Measurements from ENCODE around the gene L1CAM.

The L1CAM gene

GRCh38 chrX:153869473-153870287, 16.3 kb downstream of the L1CAM start:
- no peak overlapping the region for H3K18ac ChIP-seq (ENCODE audit: low read depth in 1 of 2, low read length in 2 of 2)
- no peak overlapping the region for H2BK12ac ChIP-seq (ENCODE audit: low read length in 2 of 2)
- H3K36me3 ChIP-seq (ENCODE audit: control insufficient read depth in 1 of 2, insufficient read depth in 2 of 2, low read depth in 1 of 2, low read length in 2 of 2): peaks cover 0 to 84% of the 10 kb centered on the region in 2 experiments
- H3K4me2 ChIP-seq (ENCODE audit: low read length, poor library complexity, severe bottlenecking): no peak overlapping the region
- H3K23ac ChIP-seq (ENCODE audit: low read length in 2 of 2): no peak overlapping the region
- no peaks in the 10 kb centered on the region for H3K79me1 ChIP-seq (replicated peaks; ENCODE audit: low read length, poor library complexity, severe bottlenecking)
- H4K8ac ChIP-seq (ENCODE audit: low read length): no peak overlapping the region
- no peak overlapping the region for H2AFZ ChIP-seq (ENCODE audit: low read depth, low read length)
- H3K14ac ChIP-seq (ENCODE audit: low read length in 2 of 2): no peak overlapping the region
- peaks cover 0 to 82% of the 10 kb centered on the region in 2 experiments for H3K27me3 ChIP-seq (ENCODE audit: control insufficient read depth in 1 of 2, insufficient read depth in 1 of 2, low read length in 2 of 2)
- H3K4me3 ChIP-seq (ENCODE audit: insufficient read depth in 1 of 2, low read depth in 1 of 2, low read length in 2 of 2): no peak overlapping the region
- no peak overlapping the region for H2BK120ac ChIP-seq (ENCODE audit: low read depth, low read length)
- H2AK5ac ChIP-seq (ENCODE audit: low read length, severe bottlenecking): no peak overlapping the region
- peaks cover 2% of the 10 kb centered on the region for H3K4me1 ChIP-seq (ENCODE audit: control insufficient read depth, insufficient read depth, low read depth, low read length)
- no peak overlapping the region for H2BK5ac ChIP-seq (ENCODE audit: low read depth, low read length, poor library complexity, severe bottlenecking)
- H3K9me3 ChIP-seq (ENCODE audit: control insufficient read depth, low read length): no peaks in the 10 kb centered on the region
- no peak for DNase-seq
- no peak overlapping the region for H3K27ac ChIP-seq (ENCODE audit: low read length, poor library complexity, severe bottlenecking)
- H4K91ac ChIP-seq (ENCODE audit: low read length): no peak overlapping the region
- no peak overlapping the region for H2BK15ac ChIP-seq (ENCODE audit: low read depth, poor library complexity, severe bottlenecking)
- 92% methylated on average over 20 of the region's 31 CpGs for WGBS
- no peak overlapping the region for H3K9ac ChIP-seq (ENCODE audit: low read length)
- no peak overlapping the region for H3K4ac ChIP-seq (ENCODE audit: low read depth in 1 of 2, low read length in 2 of 2)

DNA sequence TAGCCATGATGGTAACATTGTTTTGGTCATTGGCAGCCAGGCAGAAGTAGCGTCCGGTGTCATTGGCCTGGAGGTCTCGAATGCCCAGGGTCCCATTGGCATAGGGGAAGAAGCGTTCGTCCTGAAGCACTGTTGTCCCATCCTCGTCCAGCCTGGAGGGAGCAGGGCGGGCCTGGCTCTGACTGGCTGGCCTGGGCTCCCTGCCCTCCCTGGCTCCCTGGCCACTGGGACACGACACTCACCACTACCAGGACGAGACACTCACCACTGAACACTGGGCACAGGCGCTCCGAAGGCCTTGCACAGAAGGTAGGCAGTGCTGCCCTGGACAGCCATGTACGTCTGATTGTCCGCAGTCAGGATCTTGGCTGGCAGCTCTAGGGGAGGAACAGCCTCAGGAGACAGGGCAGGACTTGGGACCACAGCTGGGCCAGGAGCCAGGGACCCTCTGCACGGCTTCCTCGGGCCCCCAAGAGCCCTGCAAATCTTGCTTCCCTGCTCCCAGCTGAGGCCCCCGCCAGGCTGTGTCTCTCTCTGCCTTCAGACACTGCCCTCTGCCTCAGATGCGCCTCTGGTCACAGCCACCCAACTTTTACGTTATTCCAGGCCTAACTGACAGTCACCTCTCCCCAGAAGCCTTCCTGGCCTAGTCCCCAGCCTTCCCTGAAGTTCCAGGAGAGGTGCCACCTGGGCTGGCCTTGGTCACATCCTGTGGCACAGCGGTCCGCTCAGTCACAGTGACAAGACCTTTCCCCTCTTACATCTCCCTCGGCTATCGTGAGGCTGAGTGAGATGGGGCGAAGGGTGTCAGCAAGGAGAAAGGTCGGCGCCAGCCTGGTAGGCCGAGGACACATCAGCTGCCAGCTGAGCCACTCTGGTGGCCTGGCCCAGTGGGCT, 17.1 kb downstream of the L1CAM start:
- Histone ChIP-seq H2BK120ac (ENCODE audit: low read depth, low read length) (no peak overlapping the region), H3K27ac (ENCODE audit: low read length, poor library complexity, severe bottlenecking) (no peak overlapping the region), H3K4me2 (ENCODE audit: low read length, poor library complexity, severe bottlenecking) (no peak overlapping the region), H3K27me3 (ENCODE audit: control insufficient read depth in 1 of 2, insufficient read depth in 1 of 2, low read length in 2 of 2) (peaks cover 0 to 81% of the 10 kb centered on the region in 2 experiments), H2BK12ac (ENCODE audit: low read length in 2 of 2) (no peak overlapping the region), H3K9ac (ENCODE audit: low read length) (no peak overlapping the region), H3K9me3 (ENCODE audit: control insufficient read depth, low read length) (no peaks in the 10 kb centered on the region), H2AFZ (ENCODE audit: low read depth, low read length) (no peak overlapping the region), H4K91ac (ENCODE audit: low read length) (no peak overlapping the region), H3K18ac (ENCODE audit: low read depth in 1 of 2, low read length in 2 of 2) (no peak overlapping the region), H3K4me1 (ENCODE audit: control insufficient read depth, insufficient read depth, low read depth, low read length) (peaks cover 2% of the 10 kb centered on the region), H3K4me3 (ENCODE audit: insufficient read depth in 1 of 2, low read depth in 1 of 2, low read length in 2 of 2) (no peak overlapping the region), H3K14ac (ENCODE audit: low read length in 2 of 2) (no peak overlapping the region), H3K36me3 (ENCODE audit: control insufficient read depth in 1 of 2, insufficient read depth in 2 of 2, low read depth in 1 of 2, low read length in 2 of 2) (peaks cover 0 to 89% of the 10 kb centered on the region in 2 experiments), H3K23ac (ENCODE audit: low read length in 2 of 2) (no peak overlapping the region), H4K8ac (ENCODE audit: low read length) (no peak overlapping the region), H2AK5ac (ENCODE audit: low read length, severe bottlenecking) (no peak overlapping the region), H3K79me1 (replicated peaks; ENCODE audit: low read length, poor library complexity, severe bottlenecking) (no peaks in the 10 kb centered on the region), H2BK5ac (ENCODE audit: low read depth, low read length, poor library complexity, severe bottlenecking) (no peak overlapping the region), H2BK15ac (ENCODE audit: low read depth, poor library complexity, severe bottlenecking) (no peak overlapping the region), H3K4ac (ENCODE audit: low read depth in 1 of 2, low read length in 2 of 2) (no peak overlapping the region)
- 93% methylated on average over 20 of the region's 26 CpGs for WGBS
- DNase-seq: no peak

GRCh38 chrX:153867671-153868070, 18.3 kb downstream of the L1CAM start:
- Histone ChIP-seq H3K27me3 (ENCODE audit: control insufficient read depth in 1 of 2, insufficient read depth in 1 of 2, low read length in 2 of 2) (peaks cover 0 to 78% of the 10 kb centered on the region in 2 experiments), H3K27ac (ENCODE audit: low read length, poor library complexity, severe bottlenecking) (no peak overlapping the region), H3K4ac (ENCODE audit: low read depth in 1 of 2, low read length in 2 of 2) (no peak overlapping the region), H2AFZ (ENCODE audit: low read depth, low read length) (no peak overlapping the region), H3K4me2 (ENCODE audit: low read length, poor library complexity, severe bottlenecking) (no peak overlapping the region), H3K23ac (ENCODE audit: low read length in 2 of 2) (no peak overlapping the region), H2BK120ac (ENCODE audit: low read depth, low read length) (no peak overlapping the region), H3K18ac (ENCODE audit: low read depth in 1 of 2, low read length in 2 of 2) (no peak overlapping the region), H3K9me3 (ENCODE audit: control insufficient read depth, low read length) (no peaks in the 10 kb centered on the region), H3K36me3 (ENCODE audit: control insufficient read depth in 1 of 2, insufficient read depth in 2 of 2, low read depth in 1 of 2, low read length in 2 of 2) (peaks cover 0 to 94% of the 10 kb centered on the region in 2 experiments), H3K79me1 (replicated peaks; ENCODE audit: low read length, poor library complexity, severe bottlenecking) (no peaks in the 10 kb centered on the region), H3K9ac (ENCODE audit: low read length) (no peak overlapping the region), H3K4me3 (ENCODE audit: insufficient read depth in 1 of 2, low read depth in 1 of 2, low read length in 2 of 2) (no peak overlapping the region), H2AK5ac (ENCODE audit: low read length, severe bottlenecking) (no peak overlapping the region), H2BK5ac (ENCODE audit: low read depth, low read length, poor library complexity, severe bottlenecking) (no peak overlapping the region), H3K4me1 (ENCODE audit: control insufficient read depth, insufficient read depth, low read depth, low read length) (peaks cover 2% of the 10 kb centered on the region), H4K8ac (ENCODE audit: low read length) (no peak overlapping the region), H4K91ac (ENCODE audit: low read length) (no peak overlapping the region), H3K14ac (ENCODE audit: low read length in 2 of 2) (no peak overlapping the region), H2BK15ac (ENCODE audit: low read depth, poor library complexity, severe bottlenecking) (no peak overlapping the region), H2BK12ac (ENCODE audit: low read length in 2 of 2) (no peak overlapping the region)
- DNase-seq: no peak
- 100% methylated on average over 9 of the region's 13 CpGs for WGBS

DNA sequence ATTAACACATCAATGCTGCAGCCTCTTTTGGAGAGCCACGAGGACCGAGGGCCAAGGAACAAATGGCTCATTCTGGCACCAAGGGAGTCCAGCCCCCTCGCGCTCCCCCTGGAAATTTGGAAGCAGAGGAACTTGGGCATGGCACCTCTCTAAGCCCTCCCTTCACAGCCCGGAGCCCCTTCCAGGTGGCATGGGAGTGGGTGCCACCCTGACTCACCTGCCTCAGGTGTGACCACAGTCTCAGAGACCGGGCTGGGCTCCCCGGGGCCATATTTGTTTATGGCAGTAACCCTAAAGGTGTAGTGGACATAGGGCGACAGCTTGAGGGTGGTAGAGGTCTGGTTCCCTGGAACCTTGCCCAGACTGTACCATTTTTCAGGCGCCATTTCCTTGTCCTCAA, 18.8 kb downstream of the L1CAM start:
- H4K8ac ChIP-seq (ENCODE audit: low read length): no peak overlapping the region
- DNase-seq: no peak
- H2BK120ac ChIP-seq (ENCODE audit: low read depth, low read length): no peak overlapping the region
- H4K91ac ChIP-seq (ENCODE audit: low read length): no peak overlapping the region
- no peak overlapping the region for H3K18ac ChIP-seq (ENCODE audit: low read depth in 1 of 2, low read length in 2 of 2)
- H3K36me3 ChIP-seq (ENCODE audit: control insufficient read depth in 1 of 2, insufficient read depth in 2 of 2, low read depth in 1 of 2, low read length in 2 of 2): peaks cover 0 to 94% of the 10 kb centered on the region in 2 experiments
- H3K27ac ChIP-seq (ENCODE audit: low read length, poor library complexity, severe bottlenecking): no peak overlapping the region
- no peak overlapping the region for H3K23ac ChIP-seq (ENCODE audit: low read length in 2 of 2)
- H3K4ac ChIP-seq (ENCODE audit: low read depth in 1 of 2, low read length in 2 of 2): no peak overlapping the region
- H3K9me3 ChIP-seq (ENCODE audit: control insufficient read depth, low read length): no peaks in the 10 kb centered on the region
- peaks cover 2% of the 10 kb centered on the region for H3K4me1 ChIP-seq (ENCODE audit: control insufficient read depth, insufficient read depth, low read depth, low read length)
- H3K79me1 ChIP-seq (replicated peaks; ENCODE audit: low read length, poor library complexity, severe bottlenecking): no peaks in the 10 kb centered on the region
- H2AFZ ChIP-seq (ENCODE audit: low read depth, low read length): no peak overlapping the region
- no peak overlapping the region for H3K9ac ChIP-seq (ENCODE audit: low read length)
- peaks cover 0 to 78% of the 10 kb centered on the region in 2 experiments for H3K27me3 ChIP-seq (ENCODE audit: control insufficient read depth in 1 of 2, insufficient read depth in 1 of 2, low read length in 2 of 2)
- H2BK15ac ChIP-seq (ENCODE audit: low read depth, poor library complexity, severe bottlenecking): no peak overlapping the region
- no peak overlapping the region for H3K4me3 ChIP-seq (ENCODE audit: insufficient read depth in 1 of 2, low read depth in 1 of 2, low read length in 2 of 2)
- no peak overlapping the region for H3K14ac ChIP-seq (ENCODE audit: low read length in 2 of 2)
- no peak overlapping the region for H3K4me2 ChIP-seq (ENCODE audit: low read length, poor library complexity, severe bottlenecking)
- no peak overlapping the region for H2BK5ac ChIP-seq (ENCODE audit: low read depth, low read length, poor library complexity, severe bottlenecking)
- WGBS: 88% methylated on average over 8 of the region's 9 CpGs
- H2BK12ac ChIP-seq (ENCODE audit: low read length in 2 of 2): no peak overlapping the region
- no peak overlapping the region for H2AK5ac ChIP-seq (ENCODE audit: low read length, severe bottlenecking)
